Tibial nerve (tissue), 4 donors: ENCODE data around the gene MAML3.

Experiments
- CTCF ChIP-seq, 5 experiments: fragments of 200-600 bp in 3 of 5; fragments of 450-650 bp in 2 of 5; sonication (generic) in 3 of 5; IDR thresholded peaks; one replicate each; pipeline ENCODE4 v1.5.1; 2016 to 2019; ENCODE audit warnings: antibody characterized with exemption in 5 of 5, mild to moderate bottlenecking in 3 of 5, moderate library complexity in 2 of 5
- EP300 ChIP-seq, 2 donors: sonication (generic); formaldehyde crosslinking; IDR thresholded peaks; one replicate each; pipeline ENCODE4 v1.6.1; 2017; ENCODE audit warnings: antibody characterized with exemption in 2 of 2, mild to moderate bottlenecking in 1 of 2
- POLR2A ChIP-seq, 2 donors: fragments of 450-650 bp; IDR thresholded peaks; one replicate each; pipeline ENCODE4 v1.6.1; 2017; ENCODE audit warnings: antibody characterized with exemption in 2 of 2, mild to moderate bottlenecking in 2 of 2, moderate library complexity in 2 of 2

GRCh38 chr4:140005699-140006098, 148.3 kb downstream of the MAML3 start:
- TF ChIP-seq POLR2A (IDR thresholded peaks at IDR 0.05): no peak
- no peak for TF ChIP-seq CTCF (IDR thresholded peaks at IDR 0.05)
- TF ChIP-seq EP300 (IDR thresholded peaks at IDR 0.05): no peak
